Measurements from ENCODE around the gene AGPAT3. TPM values are rescaled to one million over a fixed set of nuclear protein-coding genes. Genes with fewer than 3 reads are reported as not detected.

The AGPAT3 gene
- total and polyA plus RNA-seq, 2 donors (not counting 3 experiments of a cell fraction or from before 2014, with no cell fraction given), result 39.9 to 76.7 TPM

- intact Hi-C loops (cut with micrococcal nuclease) (no loop called here), dilution Hi-C loops (cut with MboI; ENCODE audit: extremely low pct_ligation_motif_present, low sequenced_read_pairs) (no loop called here)
- no peaks in the 10 kb centered on the region for H3K36me3 ChIP-seq (ENCODE audit: control insufficient read depth in 2 of 2, extremely low read depth in 1 of 2, insufficient read depth in 2 of 2, low read length in 2 of 2)
- no peaks in the 10 kb centered on the region for H3K9me3 ChIP-seq (replicated peaks; ENCODE audit: control insufficient read depth, insufficient read depth, low read length)
- no peak overlapping the region for H3K4me3 ChIP-seq (replicated peaks in 1 of 3; ENCODE audit: insufficient read depth in 1 of 3, low read depth in 1 of 3, low read length in 3 of 3)
- ChIA-PET POLR2A (no interaction called here), CTCF (no interaction called here)
- no peaks in the 10 kb centered on the region for H3K27me3 ChIP-seq (ENCODE audit: control insufficient read depth in 2 of 2, insufficient read depth in 2 of 2, low read length in 2 of 2)
- no peak overlapping the region for H3K4me2 ChIP-seq (ENCODE audit: insufficient read depth, low read length)
- H3K79me2 ChIP-seq (ENCODE audit: control insufficient read depth, insufficient read depth, low read length), result no peaks in the 10 kb centered on the region
- H3K4me1 ChIP-seq (ENCODE audit: control insufficient read depth, extremely low read depth, insufficient read depth, low read length), result no peaks in the 10 kb centered on the region
- TF ChIP-seq POLR2AphosphoS5 (IDR thresholded peaks at IDR 0.05; ENCODE audit: insufficient read depth, low read depth, low read length) (no peak), CTCF (IDR thresholded peaks at IDR 0.05; ENCODE audit: extremely low read depth in 1 of 2, insufficient read depth in 1 of 2, low read depth in 1 of 2, low read length in 2 of 2) (no peak), FOS (IDR thresholded peaks at IDR 0.05; ENCODE audit: borderline replicate concordance, insufficient read depth, low read length) (no peak), JUN (IDR thresholded peaks at IDR 0.05; ENCODE audit: borderline replicate concordance, insufficient read depth, insufficient read length, low read depth) (no peak), GATA2 (IDR thresholded peaks at IDR 0.05; ENCODE audit: insufficient read depth, insufficient read length, low read depth, low read length) (no peak), MAX (IDR thresholded peaks at IDR 0.05; ENCODE audit: insufficient read depth, insufficient read length) (no peak), MYC (IDR thresholded peaks at IDR 0.05; ENCODE audit: low read depth, low read length) (no peak), EZH2 (IDR thresholded peaks at IDR 0.05; ENCODE audit: borderline replicate concordance, low read depth, low read length, severe bottlenecking) (no peak), POLR2A (IDR thresholded peaks at IDR 0.05; ENCODE audit: low read depth, low read length) (no peak)
- FAIRE-seq (no peak), DNase-seq (ENCODE audit: low read depth, low spot score) (no peak)
- H3K9me1 ChIP-seq (replicated peaks; ENCODE audit: control insufficient read depth, extremely low read depth, insufficient read depth, low read length), result no peaks in the 10 kb centered on the region
- no peak overlapping the region for H3K9ac ChIP-seq (replicated peaks; ENCODE audit: extremely low read depth, insufficient read depth, low read length)
- no peak overlapping the region for H2AFZ ChIP-seq (ENCODE audit: low read depth, low read length)
- no peak overlapping the region for H3K27ac ChIP-seq (ENCODE audit: insufficient read depth, low read depth, low read length)
- H4K20me1 ChIP-seq (replicated peaks; ENCODE audit: control insufficient read depth, extremely low read depth, insufficient read depth, low read length), result no peaks in the 10 kb centered on the region
- no TSS peak for BruUV-seq (replicated peaks)
Observed at GRCh38 chr21:43847301-43847700, 17.7 kb upstream of the AGPAT3 start.
